ENCODE results near the gene DIDO1. TPM values are rescaled to one million over a fixed set of nuclear protein-coding genes. Genes with fewer than 3 reads are reported as not detected.

Gene DIDO1
- total RNA-seq, 4 donors from 2014 or later: 67.7 to 92.9 (median 72.2) TPM

GRCh38 chr20:62860391-62860923, 65.8 kb downstream of the DIDO1 start:
- H3K4me1 ChIP-seq: peaks cover 17 to 26% of the 10 kb centered on the region in 2 donors
- peak overlapping the region in 1 of 3 donors; percentile 38 for H3K4me3 ChIP-seq (replicated peaks in 1 of 3)
- no peaks in the 10 kb centered on the region for H3K9me3 ChIP-seq
- H3K36me3 ChIP-seq: peaks cover 8 to 10% of the 10 kb centered on the region in 2 donors
- no peaks in the 10 kb centered on the region for H3K27me3 ChIP-seq
- peak in 1 of 2 donors; percentile 24 for DNase-seq
- no peak overlapping the region for H3K27ac ChIP-seq
- TF ChIP-seq POLR2A (IDR thresholded peaks at IDR 0.05) (no peak), CTCF (IDR thresholded peaks at IDR 0.05) (no peak)
- intact Hi-C loops (cut with DNase I): loop anchor here (2.0 kb wide), 1 partner anchor 54 kb away; no protein-coding TSS in a partner anchor
- 21 to 27% methylated on average over 7 to 14 of the region's 24 CpGs for WGBS, 2 donors

DNA sequence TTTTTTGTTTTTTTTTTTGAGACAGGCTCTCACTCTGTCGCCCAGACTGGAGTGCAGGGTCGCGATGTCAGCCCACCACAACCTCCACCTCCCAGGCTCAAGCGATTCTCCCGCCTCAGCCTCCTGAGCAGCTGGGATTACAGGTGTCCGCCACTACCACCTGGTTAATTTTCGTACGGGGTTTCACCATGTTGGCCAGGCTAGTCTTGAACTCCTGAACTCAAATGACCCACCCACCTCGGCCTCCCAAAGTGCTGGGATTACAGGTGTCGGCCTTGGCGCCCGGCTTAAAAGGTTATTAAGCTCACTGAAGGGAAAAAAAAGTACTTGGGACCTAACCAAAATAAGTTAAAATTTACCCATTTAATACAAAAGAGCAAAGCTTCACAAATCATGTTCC, 66.6 kb downstream of the DIDO1 start:
- WGBS, 2 donors: 89 to 91% methylated on average over 12 of the region's 12 CpGs
- Histone ChIP-seq H3K36me3 (peaks cover 8 to 10% of the 10 kb centered on the region in 2 donors), H3K4me3 (replicated peaks in 1 of 3) (no peak overlapping the region), H3K27me3 (no peaks in the 10 kb centered on the region), H3K4me1 (peaks cover 17 to 26% of the 10 kb centered on the region in 2 donors), H3K9me3 (no peaks in the 10 kb centered on the region), H3K27ac (no peak overlapping the region)
- no peak for TF ChIP-seq CTCF (IDR thresholded peaks at IDR 0.05)
- TF ChIP-seq POLR2A (IDR thresholded peaks at IDR 0.05): no peak
- intact Hi-C loops (cut with DNase I): loop anchor here (2.0 kb wide), 1 partner anchor 53 kb away; no protein-coding TSS in a partner anchor
- no peak for DNase-seq

GRCh38 chr20:62858058-62858830, 68.1 kb downstream of the DIDO1 start:
- no peak for TF ChIP-seq CTCF (IDR thresholded peaks at IDR 0.05)
- no peak for TF ChIP-seq POLR2A (IDR thresholded peaks at IDR 0.05)
- Histone ChIP-seq H3K27me3 (no peaks in the 10 kb centered on the region), H3K9me3 (no peaks in the 10 kb centered on the region), H3K36me3 (peaks cover 10 to 12% of the 10 kb centered on the region in 2 donors), H3K27ac (no peak overlapping the region), H3K4me1 (peaks cover 17 to 26% of the 10 kb centered on the region in 2 donors), H3K4me3 (replicated peaks in 1 of 3) (no peak overlapping the region)
- intact Hi-C loops (cut with DNase I): no loop called here
- WGBS, 2 donors: 83 to 90% methylated on average over 20 to 21 of the region's 23 CpGs
- no peak for DNase-seq

- H3K36me3 ChIP-seq: peaks cover 10 to 20% of the 10 kb centered on the region in 2 donors
- H3K4me1 ChIP-seq: peaks cover 13 to 21% of the 10 kb centered on the region in 2 donors
- intact Hi-C loops (cut with DNase I): no loop called here
- WGBS, 2 donors: 95 to 96% methylated on average over 25 of the region's 25 CpGs
- H3K4me3 ChIP-seq (replicated peaks in 1 of 3): no peak overlapping the region
- no peaks in the 10 kb centered on the region for H3K9me3 ChIP-seq
- H3K27ac ChIP-seq: no peak overlapping the region
- no peak for TF ChIP-seq POLR2A (IDR thresholded peaks at IDR 0.05)
- no peak for TF ChIP-seq CTCF (IDR thresholded peaks at IDR 0.05)
- H3K27me3 ChIP-seq: no peaks in the 10 kb centered on the region
- no peak for DNase-seq
Observed at GRCh38 chr20:62856931-62857619, 69.2 kb downstream of the DIDO1 start.
